Stimulated activated CD8-positive, alpha-beta memory T cell treated with anti-CD3 and anti-CD28 coated beads, Interleukin-4, amount 100 ng/mL, for 1 hour (primary cell): ENCODE measurements around the gene TFF2.

ENCODE experiments used
- DNase-seq, 2 donors: peaks; one replicate each; pipeline ENCODE4 v3.0.0-alpha.2; 2020; ENCODE audit warnings: low read depth in 2 of 2, low spot score in 1 of 2

The TFF2 gene

GRCh38 chr21:42346866-42347600, 3.8 kb downstream of the TFF2 start:
- no peak for DNase-seq

- no peak for DNase-seq
Observed at GRCh38 chr21:42346441-42346840, 4.4 kb downstream of the TFF2 start.

- DNase-seq = no peak
Observed at GRCh38 chr21:42344631-42345030, 6.2 kb downstream of the TFF2 start.

- DNase-seq = no peak
Observed at GRCh38 chr21:42343963-42344510, 6.8 kb downstream of the TFF2 start.

- no peak for DNase-seq
Observed at GRCh38 chr21:42343556-42343955, 7.2 kb downstream of the TFF2 start.

- DNase-seq = no peak
Observed at GRCh38 chr21:42343101-42343500, 7.7 kb downstream of the TFF2 start.

GRCh38 chr21:42341776-42342542, 8.8 kb downstream of the TFF2 start:
- no peak for DNase-seq

GRCh38 chr21:42340187-42341050, 10.4 kb downstream of the TFF2 start:
- DNase-seq = no peak

- DNase-seq = no peak
Observed at GRCh38 chr21:42338729-42339715, 11.8 kb downstream of the TFF2 start.

- DNase-seq = peak; percentile 58 to 66
Observed at GRCh38 chr21:42337830-42338728, 12.7 kb downstream of the TFF2 start.

GRCh38 chr21:42337276-42337675, 13.5 kb downstream of the TFF2 start:
- DNase-seq = no peak

- no peak for DNase-seq
Observed at GRCh38 chr21:42336054-42336453, 14.7 kb downstream of the TFF2 start.

- DNase-seq = no peak
Observed at GRCh38 chr21:42332557-42333317, 18.1 kb downstream of the TFF2 start.

GRCh38 chr21:42331660-42332059, 19.1 kb downstream of the TFF2 start:
- no peak for DNase-seq

- DNase-seq = no peak
Observed at GRCh38 chr21:42330380-42331371, 20.1 kb downstream of the TFF2 start.

GRCh38 chr21:42324896-42325295, 25.9 kb downstream of the TFF2 start:
- DNase-seq = no peak

- no peak for DNase-seq
Observed at GRCh38 chr21:42321845-42322244, 28.9 kb downstream of the TFF2 start.
